ENCODE measurements around the gene DHX8. TPM values are rescaled to one million over a fixed set of nuclear protein-coding genes. Genes with fewer than 3 reads are reported as not detected.

Gene DHX8
- total RNA-seq, 1 experiment from 2014 or later: 54.1 TPM

DNA sequence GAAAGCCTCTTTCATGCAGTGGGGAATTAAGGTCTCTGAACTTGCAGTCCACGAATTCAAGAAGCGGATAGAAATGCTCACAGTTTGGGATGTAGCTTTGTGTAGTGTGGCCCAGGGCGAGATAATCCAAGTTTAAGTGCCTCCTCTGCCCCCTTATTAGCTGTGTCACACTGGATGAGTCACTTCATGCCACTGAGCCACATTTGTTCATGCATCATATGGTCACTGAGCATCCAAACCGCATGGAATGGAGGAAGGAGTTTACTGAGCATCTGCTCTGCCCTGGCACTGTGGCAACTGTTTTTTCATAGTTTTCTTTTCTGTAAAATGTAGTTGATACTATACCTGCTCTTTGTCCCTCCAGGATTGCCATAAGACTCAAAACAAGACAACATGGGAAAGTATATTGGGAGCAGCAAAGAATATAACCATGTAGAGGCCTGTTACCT, 15.1 kb upstream of the DHX8 start:
- no peaks in the 10 kb centered on the region for H3K27me3 ChIP-seq (ENCODE audit: insufficient read depth, low read length)
- H3K4ac ChIP-seq (ENCODE audit: low read depth, low read length): no peak overlapping the region
- H4K20me1 ChIP-seq (ENCODE audit: control insufficient read depth, insufficient read depth, insufficient read length): no peaks in the 10 kb centered on the region
- no peak overlapping the region for H3K9ac ChIP-seq (ENCODE audit: extremely low read depth, insufficient read length, low read length)
- H3K14ac ChIP-seq (ENCODE audit: insufficient read depth, low read length): no peak overlapping the region
- Mint-ChIP-seq H3K27ac (no peak overlapping the region), H3K36me3 (ENCODE audit: insufficient read depth in 1 of 3, low read depth in 3 of 3) (no peaks in the 10 kb centered on the region), H3K4me3 (no peak overlapping the region), H3K4me1 (no peaks in the 10 kb centered on the region), H3K9me3 (no peaks in the 10 kb centered on the region), H3K27me3 (ENCODE audit: low read depth) (no peaks in the 10 kb centered on the region; the same call in 1 of the 2 replicates)
- H4K8ac ChIP-seq (replicated peaks; ENCODE audit: insufficient read length, low read depth, low read length): no peak overlapping the region
- no peak overlapping the region for H2AK5ac ChIP-seq (ENCODE audit: insufficient read length, low read length)
- no peaks in the 10 kb centered on the region for H3K4me1 ChIP-seq (ENCODE audit: insufficient read depth, low read length)
- H3T11ph ChIP-seq (ENCODE audit: low read length): no peak overlapping the region
- no peak overlapping the region for H4K5ac ChIP-seq (ENCODE audit: insufficient read length, low read depth, low read length)
- H3K4me2 ChIP-seq (ENCODE audit: insufficient read depth, insufficient read length, low read length): no peak overlapping the region
- no peaks in the 10 kb centered on the region for H3K9me3 ChIP-seq (ENCODE audit: control insufficient read depth, low read depth, low read length)
- no peak overlapping the region for H3K56ac ChIP-seq (ENCODE audit: insufficient read length, low read depth, low read length)
- no peak overlapping the region for H4K91ac ChIP-seq (ENCODE audit: insufficient read length, low read depth, low read length)
- no peaks in the 10 kb centered on the region for H3K79me2 ChIP-seq (ENCODE audit: insufficient read depth, low read length)
- no peak overlapping the region for H2BK20ac ChIP-seq (ENCODE audit: low read depth, low read length, poor library complexity, severe bottlenecking)
- no peak overlapping the region for H2BK120ac ChIP-seq (ENCODE audit: low read depth, low read length, poor library complexity, severe bottlenecking)
- H3K18ac ChIP-seq (ENCODE audit: insufficient read length, low read depth, low read length): no peak overlapping the region
- no peak for TF ChIP-seq CTCF (conservative IDR thresholded peaks at IDR 0.05)
- no peak overlapping the region for H2BK12ac ChIP-seq (ENCODE audit: insufficient read length, low read depth, low read length)
- no peaks in the 10 kb centered on the region for H3K23me2 ChIP-seq (ENCODE audit: insufficient read length, low read depth, low read length, poor library complexity, severe bottlenecking)
- no peak overlapping the region for H3K23ac ChIP-seq (ENCODE audit: insufficient read length, low read depth, low read length)
- no peak overlapping the region for H2BK5ac ChIP-seq (ENCODE audit: insufficient read length, low read length)
- H2AFZ ChIP-seq (ENCODE audit: low read length): no peak overlapping the region
- DNase-seq: no peak
- H3K79me1 ChIP-seq (ENCODE audit: insufficient read depth, low read depth, low read length, poor library complexity, severe bottlenecking): no peaks in the 10 kb centered on the region
- no peak overlapping the region for H3K27ac ChIP-seq (ENCODE audit: insufficient read length, low read depth, low read length)
- WGBS (ENCODE audit: extremely low coverage, insufficient read length, low lambda C conversion rate): no CpG with 5 or more reads among the region's 4 CpGs
- H2BK15ac ChIP-seq (ENCODE audit: low read depth, low read length): no peak overlapping the region

Data from H9 (cell line).